Erythroblast (primary cell): ENCODE data around the gene CNOT6.

Experiments used
- DNase-seq, 2 experiments: peaks; one replicate each; lab custom pipeline; 2025; lab: John Stamatoyannopoulos, UW
- GATA1 ChIP-seq: IDR thresholded peaks from 2 replicates; pipeline ENCODE4 v1.6.1; 2011; ENCODE audit warnings: low read depth, mild to moderate bottlenecking, control low read depth, low read length, moderate library complexity
- POLR2A ChIP-seq: IDR thresholded peaks from 2 replicates; pipeline ENCODE4 v1.6.1; 2011; ENCODE audit warnings: mild to moderate bottlenecking, low read length

CNOT6 gene

DNA sequence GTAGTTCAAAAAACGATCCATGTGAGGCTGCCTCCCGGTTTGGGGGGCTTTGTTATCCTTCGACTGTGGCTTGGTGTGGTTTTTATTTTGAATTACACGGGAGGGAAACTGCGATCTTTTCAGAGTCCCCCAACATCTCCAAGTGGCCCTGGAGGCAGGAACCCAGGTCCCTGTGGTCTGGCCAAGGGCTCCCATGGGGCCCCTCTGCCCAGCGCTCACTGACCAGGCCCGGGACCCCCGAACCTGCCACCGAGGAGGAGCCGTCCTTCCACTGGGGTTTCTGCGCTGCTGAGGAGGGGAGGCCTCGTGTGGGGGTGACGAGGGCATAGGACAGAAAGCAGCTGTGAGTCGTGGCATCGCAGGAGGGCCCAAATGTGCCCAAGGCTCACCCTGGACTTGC, 115.2 kb downstream of the CNOT6 start:
- DNase-seq: no peak
- TF ChIP-seq GATA1 (no peak), POLR2A (no peak)

- no peak for DNase-seq
- TF ChIP-seq POLR2A (no peak), GATA1 (no peak)
Observed at GRCh38 chr5:180609817-180610550, 115.8 kb downstream of the CNOT6 start.

- TF ChIP-seq GATA1 (no peak), POLR2A (no peak)
- DNase-seq: no peak
Observed at GRCh38 chr5:180611140-180611850, 117.1 kb downstream of the CNOT6 start.

- TF ChIP-seq GATA1: no peak
- no peak for TF ChIP-seq POLR2A
- DNase-seq: no peak
Observed at GRCh38 chr5:180612683-180613082, 118.5 kb downstream of the CNOT6 start.

GRCh38 chr5:180613188-180613813, 119.1 kb downstream of the CNOT6 start:
- no peak for TF ChIP-seq GATA1
- no peak for TF ChIP-seq POLR2A

DNA sequence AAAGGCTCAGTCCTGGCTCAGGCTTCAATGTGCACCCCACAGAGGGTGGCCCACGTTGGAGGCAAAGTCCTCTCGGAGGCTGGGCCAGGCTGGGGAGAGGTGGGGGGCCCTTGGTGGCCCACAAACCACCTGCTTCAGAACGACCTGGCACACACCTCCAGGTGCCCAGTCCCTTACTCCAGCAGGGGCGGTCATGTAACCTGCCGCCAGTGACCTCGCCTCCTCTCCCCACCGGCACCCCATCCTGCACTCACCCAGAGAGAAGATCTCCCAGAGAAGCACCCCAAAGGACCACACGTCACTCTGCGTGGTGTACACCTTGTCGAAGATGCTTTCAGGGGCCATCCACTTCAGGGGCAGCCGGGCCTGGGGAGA, 119.6 kb downstream of the CNOT6 start:
- DNase-seq: no peak
- TF ChIP-seq POLR2A (no peak), GATA1 (no peak)

More at GRCh38 chr5:180613188-180613813, 119.1 kb downstream of the CNOT6 start:
- no peak for DNase-seq

DNA sequence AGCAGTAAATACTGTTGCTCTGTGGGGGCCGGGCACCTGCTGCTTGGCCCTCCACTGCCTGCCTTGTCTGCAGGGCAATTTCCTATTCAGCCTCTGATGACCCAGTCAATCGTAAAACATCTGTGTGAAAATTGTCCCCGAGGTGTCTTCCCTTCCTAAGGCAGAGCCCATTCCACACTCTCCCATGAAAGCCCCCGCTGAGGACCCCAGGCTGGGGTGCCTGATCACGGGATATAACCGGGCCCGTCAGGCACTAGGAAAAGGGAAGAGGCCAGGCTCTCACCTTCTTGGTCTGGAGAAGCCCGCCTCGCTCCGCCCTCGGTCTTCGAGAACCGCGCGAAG, 124.3 kb downstream of the CNOT6 start:
- no peak for DNase-seq
- no peak for TF ChIP-seq GATA1
- no peak for TF ChIP-seq POLR2A

- TF ChIP-seq POLR2A: no peak
- no peak for TF ChIP-seq GATA1
- DNase-seq: peak; percentile 67 to 70
Observed at GRCh38 chr5:180618829-180619562, 124.8 kb downstream of the CNOT6 start.

DNA sequence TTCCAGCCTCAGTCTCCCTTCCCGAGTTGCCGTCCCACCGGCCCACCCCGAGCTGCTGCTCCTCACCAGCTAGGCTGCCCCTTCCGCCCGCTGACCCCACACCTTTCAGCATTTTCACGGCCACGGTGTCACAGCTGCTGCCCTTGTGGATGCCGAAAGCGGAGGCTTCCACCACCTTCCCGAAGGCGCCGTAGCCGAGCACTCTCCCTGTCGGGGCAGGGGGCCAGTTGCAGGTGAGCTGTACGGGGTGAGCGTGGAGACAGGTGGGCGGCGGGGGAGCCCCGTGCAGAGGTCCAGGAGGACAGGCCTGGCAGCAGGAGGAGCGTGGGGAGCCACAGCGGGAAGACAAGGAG, 125.4 kb downstream of the CNOT6 start:
- DNase-seq: no peak
- TF ChIP-seq GATA1 (no peak), POLR2A (no peak)

DNA sequence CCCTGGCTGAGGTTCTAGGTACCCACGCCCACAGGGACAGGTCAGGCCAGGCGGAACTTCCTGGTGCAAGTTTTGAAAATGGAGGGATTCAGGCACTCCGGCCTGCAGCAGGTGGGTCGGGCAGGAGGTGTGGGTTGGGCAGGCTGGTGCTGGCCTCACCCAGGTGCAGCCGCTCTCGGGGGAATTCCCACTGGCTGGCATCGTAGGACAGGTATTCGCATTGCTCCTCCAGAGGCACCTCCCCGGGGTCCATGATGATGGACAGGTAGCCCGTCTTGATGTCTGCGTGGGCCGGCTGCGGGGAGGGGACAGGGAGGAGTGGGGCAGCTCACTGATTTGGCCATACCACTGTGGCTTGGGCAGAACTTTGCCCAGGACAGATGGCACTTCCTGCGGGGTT, 125.8 kb downstream of the CNOT6 start:
- TF ChIP-seq POLR2A (no peak), GATA1 (no peak)
- no peak for DNase-seq

DNA sequence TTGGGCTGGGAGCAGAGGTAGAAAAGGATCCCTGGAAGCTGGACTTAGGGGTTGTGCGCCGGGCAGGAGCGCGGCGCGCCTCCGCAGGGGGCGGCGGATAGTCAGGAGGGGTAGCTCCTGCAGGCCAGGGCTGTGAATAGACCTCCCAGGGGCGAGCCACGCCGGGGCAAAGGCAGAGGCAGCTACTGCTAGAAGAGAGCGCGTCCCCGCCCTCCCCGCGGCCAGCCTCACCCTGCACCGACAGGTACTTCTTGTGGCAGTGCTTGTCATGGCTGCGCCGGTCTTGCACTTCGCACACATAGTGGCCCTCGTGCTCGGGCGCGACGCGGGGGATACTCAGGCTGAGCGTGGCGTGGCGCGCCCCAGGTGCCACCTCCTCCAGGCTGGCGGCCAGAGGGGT, 127.1 kb downstream of the CNOT6 start:
- DNase-seq: no peak
- no peak for TF ChIP-seq GATA1
- TF ChIP-seq POLR2A: no peak

DNA sequence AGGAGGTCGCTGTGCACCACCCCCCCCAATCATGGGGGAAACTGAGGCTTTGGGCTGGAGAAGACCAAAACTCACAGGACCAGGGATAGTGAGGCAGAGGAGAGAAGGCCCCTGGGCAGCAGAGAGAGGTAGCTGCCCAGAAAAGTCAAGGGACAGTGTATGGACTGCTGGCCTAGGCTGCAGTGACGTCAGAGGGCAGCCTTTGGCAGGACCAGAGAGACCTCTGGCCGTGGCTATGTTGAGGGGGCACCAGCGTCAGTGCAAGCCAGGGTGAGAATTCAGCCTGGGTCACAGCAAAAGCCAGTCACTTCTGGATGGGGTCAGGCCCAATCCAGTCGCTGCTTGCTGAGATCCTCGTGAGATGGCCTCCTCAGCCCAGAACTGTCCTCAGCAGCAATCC, 128.7 kb downstream of the CNOT6 start:
- no peak for TF ChIP-seq GATA1
- TF ChIP-seq POLR2A: no peak
- DNase-seq: no peak

DNA sequence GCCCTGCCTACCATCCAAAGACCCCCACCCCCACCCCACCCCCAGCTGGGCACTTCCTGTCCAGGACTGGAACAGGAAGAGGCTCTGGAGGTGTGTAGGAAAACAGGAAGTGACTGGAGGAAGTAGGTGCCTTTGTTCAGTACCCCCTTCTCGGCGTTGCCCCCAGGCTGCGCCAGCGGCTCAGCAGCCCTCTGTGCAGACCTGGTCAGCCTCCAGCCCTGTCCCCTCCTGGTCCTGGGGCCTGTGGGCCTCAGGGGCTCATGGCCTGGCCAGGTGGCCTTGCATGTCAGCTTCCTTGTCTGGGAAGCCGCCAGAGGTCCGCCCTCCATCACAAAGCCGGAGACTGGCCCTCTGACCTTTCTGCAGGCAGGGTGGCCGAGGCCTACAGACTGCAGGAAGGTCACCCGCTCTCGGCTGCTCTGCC, 129.2 kb downstream of the CNOT6 start:
- TF ChIP-seq GATA1 (no peak), POLR2A (no peak)
- DNase-seq: no peak

GRCh38 chr5:180623844-180624243, 129.7 kb downstream of the CNOT6 start:
- DNase-seq: no peak
- TF ChIP-seq GATA1 (no peak), POLR2A (no peak)
